HCT116 (cell line): ENCODE results near the gene TRAPPC14. TPM values are rescaled to one million over a fixed set of nuclear protein-coding genes. Genes with fewer than 3 reads are reported as not detected.

Experiments used
- ATAC-seq: fragments of 200-7000 bp; cut with Tn5 transposase; 2 replicates; pipeline ENCODE4 v1.9.1; 2020; ENCODE audit warnings: mild to moderate bottlenecking, moderate library complexity
- BruUV-seq: library from RNA; stranded (reverse); fragments of 400-500 nt; replicated peaks from 2 replicates; lab custom pipeline; 2021; lab: Mats Ljungman, UMichigan
- CTCF ChIA-PET: fragments of 300-600 bp; sonication (Branson Sonifier 250); formaldehyde crosslinking; loops from one replicate; lab custom pipeline; 2021; ENCODE audit warnings: antibody characterized with exemption; lab: Charles Lee
- POLR2A ChIA-PET: fragments of 300-600, 350-600 bp; sonication (Branson Sonifier 250); formaldehyde crosslinking; loops from one replicate; lab custom pipeline; 2021; ENCODE audit warnings: antibody characterized with exemption; lab: Charles Lee
- RAD21 ChIA-PET, 2 experiments: fragments of 300-600 bp; sonication (Branson Sonifier 250); formaldehyde crosslinking; loops; one replicate each; lab custom pipeline; 2023; ENCODE audit warnings: low total read pairs in 2 of 2; ENCODE audit not compliant: uncharacterized antibody in 2 of 2, unreplicated experiment in 2 of 2, low non-redundant PET in 1 of 2; lab: Charles Lee
- DNase-seq: peaks from one replicate; pipeline ENCODE4 v3.0.0-alpha.2; 2010; ENCODE audit warnings: low read depth, low spot score
- H2AFZ ChIP-seq: fragments of 200-600 bp; shearing (Covaris generic), sonication (generic); 2 replicates; pipeline ENCODE4 v1.6.1; 2017; ENCODE audit warnings: low read depth, mixed run types, mixed read lengths, antibody characterized with exemption, low read length; ENCODE audit not compliant: poor library complexity, severe bottlenecking
- H3K27ac ChIP-seq: 2 replicates; pipeline ENCODE4 v1.5.1; 2012; ENCODE audit warnings: low read depth, low read length
- H3K27me3 ChIP-seq: fragments of 200-600 bp; sonication (generic); 2 replicates; pipeline ENCODE4 v1.6.1; 2016; ENCODE audit warnings: mixed run types, low read length, mixed read lengths; ENCODE audit not compliant: insufficient read depth
- H3K36me3 ChIP-seq, 2 experiments: fragments of 200-500 bp in 1 of 2; fragments of 200-600 bp in 1 of 2; sonication (Bioruptor generic) in 1 of 2; sonication (generic) in 1 of 2; 2 replicates each; pipeline versions ENCODE4 v1.5.1 to v1.6.1; 2014 to 2016; ENCODE audit warnings: low read length in 2 of 2, inconsistent platforms in 1 of 2, mixed read lengths in 1 of 2, mixed run types in 1 of 2; ENCODE audit not compliant: insufficient read depth in 2 of 2, control insufficient read depth in 1 of 2
- H3K4me1 ChIP-seq, 2 experiments: fragments of 200-600 bp in 1 of 2; sonication (generic) in 1 of 2; 2 replicates each; pipeline versions ENCODE4 v1.5.1 to v1.6.1; 2012 to 2017; ENCODE audit warnings: low read length in 2 of 2, inconsistent platforms in 1 of 2, mild to moderate bottlenecking in 1 of 2, mixed read lengths in 1 of 2, mixed run types in 1 of 2, moderate library complexity in 1 of 2; ENCODE audit not compliant: insufficient read depth in 2 of 2, control insufficient read depth in 1 of 2
- H3K4me2 ChIP-seq: fragments of 200-600 bp; sonication (generic); 2 replicates; pipeline ENCODE4 v1.6.1; 2017; ENCODE audit warnings: mixed run types, low read length, mixed read lengths
- H3K4me3 ChIP-seq, 2 experiments: fragments of 200-600 bp in 1 of 2; sonication (generic) in 1 of 2; replicated peaks in 1 of 2; 2 replicates each; pipeline ENCODE4 v1.5.1; 2011 to 2016; ENCODE audit warnings: low read length in 2 of 2, control low read depth in 1 of 2, low read depth in 1 of 2, mild to moderate bottlenecking in 1 of 2, mixed read lengths in 1 of 2, mixed run types in 1 of 2
- H3K79me2 ChIP-seq: fragments of 200-600 bp; sonication (generic); 2 replicates; pipeline ENCODE4 v1.6.1; 2017; ENCODE audit warnings: mild to moderate bottlenecking, mixed run types, low read length, moderate library complexity, mixed read lengths; ENCODE audit not compliant: insufficient read depth
- H3K9ac ChIP-seq: fragments of 200-600 bp; sonication (generic); 2 replicates; pipeline ENCODE4 v1.6.1; 2016; ENCODE audit warnings: low read length, mixed read lengths
- H3K9me2 ChIP-seq: fragments of 200-600 bp; sonication (generic), shearing (Covaris generic); 2 replicates; pipeline ENCODE4 v1.6.1; 2017; ENCODE audit warnings: mixed run types, mild to moderate bottlenecking, moderate library complexity; ENCODE audit not compliant: insufficient read depth
- H3K9me3 ChIP-seq, 2 experiments: fragments of 200-500 bp in 1 of 2; fragments of 200-600 bp in 1 of 2; sonication (Bioruptor generic) in 1 of 2; sonication (generic) in 1 of 2; 2 replicates each; pipeline ENCODE4 v1.6.1; 2014 to 2017; ENCODE audit warnings: low read length in 2 of 2, mixed read lengths in 2 of 2, inconsistent platforms in 1 of 2, low read depth in 1 of 2, mild to moderate bottlenecking in 1 of 2, mixed run types in 1 of 2, moderate library complexity in 1 of 2; ENCODE audit not compliant: control insufficient read depth in 1 of 2, insufficient read depth in 1 of 2
- H4K20me1 ChIP-seq: fragments of 200-600 bp; sonication (generic), shearing (Covaris generic); 2 replicates; pipeline ENCODE4 v1.6.1; 2017; ENCODE audit warnings: mixed run types, mild to moderate bottlenecking, moderate library complexity; ENCODE audit not compliant: insufficient read depth
- ATF3 ChIP-seq: IDR thresholded peaks from 2 replicates; pipeline ENCODE4 v1.6.1; 2012
- CBX3 ChIP-seq: IDR thresholded peaks from 2 replicates; pipeline ENCODE4 v1.6.1; 2012; ENCODE audit warnings: low read depth
- CEBPB ChIP-seq: IDR thresholded peaks from 2 replicates; pipeline ENCODE4 v1.6.1; 2012; ENCODE audit warnings: low read depth
- CTCF ChIP-seq, 3 experiments: fragments of 200-600 bp in 1 of 3; sonication (generic) in 1 of 3; IDR thresholded peaks in 2 of 3; conservative IDR thresholded peaks in 1 of 3; 2 replicates each; pipeline ENCODE4 v1.5.1; 2012 to 2017; ENCODE audit warnings: low read depth in 2 of 3, low read length in 2 of 3, antibody characterized with exemption in 1 of 3, borderline replicate concordance in 1 of 3, control low read depth in 1 of 3, mild to moderate bottlenecking in 1 of 3, mixed read lengths in 1 of 3, mixed run types in 1 of 3, moderate library complexity in 1 of 3; ENCODE audit not compliant: insufficient read depth in 1 of 3
- ELF1 ChIP-seq: IDR thresholded peaks from 2 replicates; pipeline ENCODE4 v1.6.1; 2012; ENCODE audit warnings: low read depth, borderline replicate concordance
- EZH2 ChIP-seq: fragments of 200-600 bp; sonication (generic); IDR thresholded peaks from 2 replicates; pipeline ENCODE4 v1.6.1; 2017; ENCODE audit warnings: antibody characterized with exemption, mixed run types
- EZH2phosphoT487 ChIP-seq: fragments of 200-600 bp; IDR thresholded peaks from 2 replicates; pipeline ENCODE4 v1.6.1; 2018; ENCODE audit warnings: antibody characterized with exemption, borderline replicate concordance
- JUND ChIP-seq: IDR thresholded peaks from 2 replicates; pipeline ENCODE4 v1.6.1; 2012
- MAX ChIP-seq: IDR thresholded peaks from 2 replicates; pipeline ENCODE4 v1.6.1; 2012
- POLR2AphosphoS5 ChIP-seq: IDR thresholded peaks from 2 replicates; pipeline ENCODE4 v1.6.1; 2011; ENCODE audit warnings: mild to moderate bottlenecking, low read depth, low read length, moderate library complexity
- RAD21 ChIP-seq: IDR thresholded peaks from 2 replicates; pipeline ENCODE4 v1.6.1; 2012; ENCODE audit warnings: low read depth, mild to moderate bottlenecking
- REST ChIP-seq: IDR thresholded peaks from 2 replicates; pipeline ENCODE4 v1.6.1; 2012; ENCODE audit warnings: low read depth
- SIN3A ChIP-seq: IDR thresholded peaks from 2 replicates; pipeline ENCODE4 v1.6.1; 2012; ENCODE audit warnings: low read depth
- SRF ChIP-seq: IDR thresholded peaks from 2 replicates; pipeline ENCODE4 v1.6.1; 2012; ENCODE audit warnings: low read depth
- ZFX ChIP-seq: fragments of 450-650 bp; IDR thresholded peaks from 2 replicates; pipeline ENCODE4 v1.6.1; 2017
- ZNF274 ChIP-seq: fragments of 200-500 bp; sonication (Bioruptor generic); IDR thresholded peaks from 2 replicates; pipeline ENCODE4 v1.6.1; 2014; ENCODE audit warnings: mild to moderate bottlenecking, low read depth, low read length, inconsistent platforms
- intact Hi-C: fragments of 100-400 bp; cut with micrococcal nuclease; formaldehyde crosslinking; loops from 2 replicates; pipeline ENCODE4 v1.10.0; 2022
- total RNA-seq: library from RNA; stranded (reverse); gene quantifications from one replicate; pipeline ENCODE4 v1.2.1, GENCODE V29; 2021; ENCODE audit not compliant: unreplicated experiment

The TRAPPC14 gene
- total RNA-seq, 1 experiment from 2014 or later = 23.2 TPM

- Histone ChIP-seq H2AFZ (no peak overlapping the region), H3K36me3 (peaks cover 3 to 28% of the 10 kb centered on the region in 2 experiments; a peak in 3 of 4 replicates), H3K4me1 (peaks cover under 1 to 4% of the 10 kb centered on the region in 2 experiments; a peak in 2 of 4 replicates), H4K20me1 (no peaks in the 10 kb centered on the region), H3K4me2 (no peak overlapping the region), H3K4me3 (no peak overlapping the region), H3K27ac (no peak overlapping the region), H3K9ac (no peak overlapping the region), H3K79me2 (no peaks in the 10 kb centered on the region; the same call in 1 of the 2 replicates), H3K27me3 (no peaks in the 10 kb centered on the region), H3K9me3 (no peaks in the 10 kb centered on the region), H3K9me2 (no peaks in the 10 kb centered on the region)
- BruUV-seq = no TSS peak
- ChIA-PET CTCF (no interaction called here), RAD21 (no interaction called here), POLR2A (no interaction called here)
- no peak for DNase-seq
- TF ChIP-seq POLR2AphosphoS5 (no peak), EZH2phosphoT487 (no peak), CTCF (IDR thresholded peaks at IDR 0.05 in 2 of 3, conservative IDR thresholded peaks at IDR 0.05 in 1 of 3; ENCODE audit: borderline replicate concordance in 1 of 3, insufficient read depth in 1 of 3, low read depth in 2 of 3, low read length in 2 of 3) (no peak), ZNF274 (no peak), SIN3A (no peak), MAX (no peak), RAD21 (no peak), SRF (no peak), EZH2 (no peak), ATF3 (no peak), ELF1 (no peak), ZFX (no peak), JUND (no peak), REST (no peak), CBX3 (no peak), CEBPB (no peak)
- ATAC-seq = no peak
- intact Hi-C loops = no loop called here
These were observed 50.6 kb downstream of the TRAPPC14 start for GRCh38 chr7:100107890-100108289.
